Measurements from ENCODE around the gene STOX1. TPM values are rescaled to one million over a fixed set of nuclear protein-coding genes. Genes with fewer than 3 reads are reported as not detected.
"Not testable (repeated sequence)": the region's sequence is repeated elsewhere in the genome, so short reads cannot be mapped to it uniquely, and the experiment has no call there.

Gene STOX1, protein sequence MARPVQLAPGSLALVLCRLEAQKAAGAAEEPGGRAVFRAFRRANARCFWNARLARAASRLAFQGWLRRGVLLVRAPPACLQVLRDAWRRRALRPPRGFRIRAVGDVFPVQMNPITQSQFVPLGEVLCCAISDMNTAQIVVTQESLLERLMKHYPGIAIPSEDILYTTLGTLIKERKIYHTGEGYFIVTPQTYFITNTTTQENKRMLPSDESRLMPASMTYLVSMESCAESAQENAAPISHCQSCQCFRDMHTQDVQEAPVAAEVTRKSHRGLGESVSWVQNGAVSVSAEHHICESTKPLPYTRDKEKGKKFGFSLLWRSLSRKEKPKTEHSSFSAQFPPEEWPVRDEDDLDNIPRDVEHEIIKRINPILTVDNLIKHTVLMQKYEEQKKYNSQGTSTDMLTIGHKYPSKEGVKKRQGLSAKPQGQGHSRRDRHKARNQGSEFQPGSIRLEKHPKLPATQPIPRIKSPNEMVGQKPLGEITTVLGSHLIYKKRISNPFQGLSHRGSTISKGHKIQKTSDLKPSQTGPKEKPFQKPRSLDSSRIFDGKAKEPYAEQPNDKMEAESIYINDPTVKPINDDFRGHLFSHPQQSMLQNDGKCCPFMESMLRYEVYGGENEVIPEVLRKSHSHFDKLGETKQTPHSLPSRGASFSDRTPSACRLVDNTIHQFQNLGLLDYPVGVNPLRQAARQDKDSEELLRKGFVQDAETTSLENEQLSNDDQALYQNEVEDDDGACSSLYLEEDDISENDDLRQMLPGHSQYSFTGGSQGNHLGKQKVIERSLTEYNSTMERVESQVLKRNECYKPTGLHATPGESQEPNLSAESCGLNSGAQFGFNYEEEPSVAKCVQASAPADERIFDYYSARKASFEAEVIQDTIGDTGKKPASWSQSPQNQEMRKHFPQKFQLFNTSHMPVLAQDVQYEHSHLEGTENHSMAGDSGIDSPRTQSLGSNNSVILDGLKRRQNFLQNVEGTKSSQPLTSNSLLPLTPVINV
- 0.37 and 0.42 TPM in 2 replicates for total RNA-seq

DNA sequence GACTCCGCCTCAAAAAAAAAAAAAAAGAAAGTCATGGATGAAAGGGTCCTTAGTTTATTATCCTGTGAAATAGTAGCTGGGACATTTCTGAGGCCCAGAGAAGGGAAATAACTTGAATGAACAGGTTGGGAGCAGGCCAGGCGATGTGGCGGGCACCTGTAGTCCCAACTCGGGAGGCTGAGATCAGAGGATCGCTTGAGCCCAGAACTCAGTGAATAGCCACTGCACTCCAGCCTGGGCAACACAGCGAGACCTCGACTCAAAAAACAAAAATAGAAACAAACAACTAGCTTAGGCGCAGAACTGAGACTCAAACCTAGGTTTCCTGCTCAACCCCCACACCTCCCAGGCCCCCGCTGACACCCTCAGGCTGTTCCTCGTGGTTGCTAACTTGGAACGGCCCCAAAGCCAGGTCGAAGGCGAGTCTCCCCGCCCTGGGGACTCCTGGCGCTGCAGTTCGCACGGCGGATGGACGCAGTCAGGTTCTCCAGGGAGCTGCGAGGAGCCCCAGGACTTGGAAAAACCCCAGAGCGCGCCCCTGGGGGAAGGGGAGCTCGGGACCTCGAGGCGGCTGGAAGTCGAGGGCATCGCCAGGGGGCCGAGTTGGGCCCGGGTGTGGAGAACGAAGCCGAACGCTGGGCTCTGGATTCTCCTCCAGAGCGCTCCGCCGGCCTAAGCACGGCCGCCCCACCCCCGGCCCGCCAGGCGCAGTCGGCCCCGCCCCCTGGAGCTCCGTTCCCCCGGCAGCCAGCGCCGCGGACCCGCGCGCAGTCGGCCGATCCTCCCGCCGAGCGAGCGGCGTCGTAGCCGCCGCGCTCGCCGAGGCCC is at the start of gene STOX1:
STOX1 (plus strand) TSS at position 768 of the 828 bp plus-strand sequence. CDS start 93 bp downstream, outside the sequence.
- intact Hi-C loops (cut with micrococcal nuclease), result loop anchor here (1.0 to 2.0 kb wide), 2 partner anchors 74 to 300 kb away; partner anchors contain the start of genes DDX50 and SLC25A16

DNA sequence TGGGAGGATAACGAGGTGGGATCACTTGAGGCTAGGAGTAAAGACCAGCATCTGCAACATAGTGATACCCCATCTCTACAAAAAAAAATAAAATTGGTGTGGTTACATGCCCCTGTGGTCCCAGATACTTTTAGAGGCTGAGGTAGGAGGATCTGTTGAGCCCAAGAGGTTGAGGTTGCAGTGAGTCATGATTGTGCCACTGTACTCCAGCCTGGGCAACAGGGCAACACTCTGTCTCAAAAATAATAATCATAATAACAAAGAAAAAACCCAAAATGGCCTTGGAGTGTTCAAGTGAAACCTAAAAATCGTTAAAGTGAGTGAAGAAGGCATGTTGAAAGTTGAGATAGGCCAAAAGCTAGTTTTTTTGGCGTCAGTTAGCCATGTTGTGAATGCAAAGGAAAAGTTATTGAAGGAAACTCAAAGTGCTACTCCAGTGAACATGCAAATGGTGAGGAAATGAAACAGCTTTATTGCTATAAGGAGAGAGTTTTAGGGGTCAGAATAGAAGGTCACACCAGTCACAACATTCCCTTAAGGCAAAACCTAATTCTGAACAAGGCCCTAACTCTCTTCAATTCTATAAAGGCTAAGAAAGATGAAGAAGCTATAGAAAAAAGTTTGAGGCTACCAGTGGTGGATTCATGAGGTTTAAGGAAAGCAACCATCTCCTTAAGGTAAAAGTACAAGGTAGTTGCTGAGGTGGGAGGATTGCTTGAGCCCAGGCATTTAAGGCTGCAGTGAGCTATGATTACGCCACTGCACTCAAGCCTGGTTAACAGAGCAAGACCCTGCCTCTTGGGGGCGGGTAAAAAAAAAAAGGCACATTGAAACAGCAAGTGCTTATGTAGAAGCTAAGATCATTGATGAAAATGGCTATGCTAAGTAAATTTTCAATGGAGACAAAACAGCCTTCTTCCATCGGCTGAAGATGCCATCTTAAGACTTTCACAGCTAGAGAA is 45.4 kb upstream of the STOX1 start:
- intact Hi-C loops (cut with micrococcal nuclease), result no loop called here

DNA sequence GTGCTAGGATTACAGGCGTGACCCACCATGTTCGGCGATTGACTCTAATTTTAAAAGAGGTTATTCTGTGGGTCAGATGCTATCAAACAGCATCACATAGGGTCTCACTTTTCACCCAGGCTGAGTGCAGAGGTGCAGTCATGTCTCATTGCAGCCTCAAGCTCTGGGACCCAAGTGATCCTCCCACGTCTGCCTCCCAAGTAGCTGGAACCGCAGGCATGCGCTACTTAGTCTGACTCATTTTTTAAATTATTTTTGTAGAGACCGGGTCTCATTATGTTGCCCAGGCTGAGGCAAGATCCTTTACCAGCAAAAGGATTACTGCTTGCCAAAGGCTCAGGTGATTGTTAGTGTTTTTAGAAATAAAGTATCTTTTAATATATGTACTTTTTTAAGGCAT is 42.9 kb upstream of the STOX1 start:
- intact Hi-C loops (cut with micrococcal nuclease), result no loop called here

DNA sequence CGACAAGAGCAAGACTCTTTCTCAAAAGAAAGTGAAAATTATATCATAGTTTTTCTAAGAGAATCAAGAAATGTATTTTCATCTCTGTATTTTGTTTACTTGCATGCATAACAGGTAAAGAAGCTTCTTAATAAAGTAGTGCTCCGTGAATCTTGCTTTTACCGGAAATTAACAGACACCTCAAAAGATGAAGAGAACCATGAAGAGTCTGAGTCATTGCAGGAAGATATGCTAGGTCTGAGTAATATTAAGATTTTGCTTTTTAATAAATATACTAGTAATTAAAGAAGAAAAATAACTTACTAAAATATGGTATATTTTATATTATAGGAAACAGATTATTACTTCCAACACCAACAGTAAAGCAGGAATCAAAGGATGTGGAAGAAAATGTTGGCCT is 39.5 kb upstream of the STOX1 start:
- intact Hi-C loops (cut with micrococcal nuclease), result no loop called here

DNA sequence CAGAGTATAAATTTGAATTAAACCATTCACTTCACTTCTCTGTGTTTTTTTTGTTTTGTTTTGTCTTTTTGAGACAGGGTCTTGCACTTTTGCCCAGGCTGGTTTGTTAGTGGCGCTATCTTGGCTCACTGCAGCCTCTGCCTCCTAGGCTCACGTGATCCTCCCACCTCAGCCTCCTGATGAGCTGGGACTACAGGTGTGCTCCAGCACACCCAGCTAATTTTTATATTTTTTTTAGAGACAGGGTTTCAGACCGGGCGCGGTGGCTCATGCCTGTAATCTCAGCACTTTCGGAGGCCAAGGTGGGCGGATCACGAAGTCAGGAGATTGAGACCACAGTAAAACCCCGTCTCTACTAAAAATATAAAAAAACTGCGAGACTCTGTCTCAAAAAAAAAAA is 36.9 kb upstream of the STOX1 start:
- intact Hi-C loops (cut with micrococcal nuclease), result no loop called here

DNA sequence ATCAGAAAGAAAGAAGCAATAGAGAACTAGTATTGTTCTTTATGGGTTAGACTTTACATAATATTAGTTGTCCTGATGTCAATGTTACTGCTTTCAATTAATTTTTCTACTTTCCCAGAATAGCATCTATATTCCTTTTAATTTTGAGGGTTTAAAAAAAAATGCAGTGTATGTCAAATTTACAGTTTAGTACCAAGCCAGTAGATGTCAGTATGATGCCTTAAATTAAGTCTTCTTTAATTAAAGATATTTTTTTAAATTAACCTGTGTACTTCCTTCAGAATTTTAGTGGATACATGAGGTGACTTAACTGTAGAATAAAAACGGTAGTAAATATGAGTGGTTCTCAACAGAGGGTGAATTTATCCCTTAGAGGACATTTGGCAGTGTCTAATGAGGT is 35.2 kb upstream of the STOX1 start:
- intact Hi-C loops (cut with micrococcal nuclease), result loop anchor here (2.0 kb wide), 1 partner anchor 105 kb away; no protein-coding TSS in a partner anchor

DNA sequence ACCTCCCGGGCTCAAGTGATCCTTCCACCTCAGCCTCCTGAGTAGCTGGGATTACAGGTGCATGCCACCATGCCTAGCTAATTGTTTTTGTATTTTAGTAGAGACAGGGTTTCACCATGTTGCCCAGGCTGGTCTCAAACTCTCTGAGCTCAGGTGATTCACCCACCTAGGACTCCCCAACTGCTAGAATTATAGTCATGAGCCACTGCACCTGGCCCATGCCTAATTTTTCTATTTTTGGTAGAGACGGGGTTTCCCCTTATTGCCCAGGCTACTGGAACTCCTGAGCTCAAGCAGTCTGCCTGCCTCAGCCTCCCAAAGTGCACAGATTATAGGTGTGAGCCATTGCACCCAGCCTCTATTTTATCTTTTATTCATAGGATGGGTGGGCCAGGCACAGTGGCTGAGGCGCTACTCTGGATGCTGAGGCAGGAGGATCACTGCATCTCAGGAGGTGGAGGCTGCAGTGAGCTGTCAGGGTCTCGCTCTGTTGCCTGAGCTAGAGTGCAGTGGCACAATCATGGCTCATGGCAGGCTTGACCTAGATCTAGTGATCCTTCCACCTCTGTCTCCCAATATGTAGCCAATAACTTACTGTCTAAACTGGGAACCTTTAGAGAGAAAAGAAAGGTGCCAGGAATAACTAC is 31.3 kb upstream of the STOX1 start:
- intact Hi-C loops (cut with micrococcal nuclease), result no loop called here

DNA sequence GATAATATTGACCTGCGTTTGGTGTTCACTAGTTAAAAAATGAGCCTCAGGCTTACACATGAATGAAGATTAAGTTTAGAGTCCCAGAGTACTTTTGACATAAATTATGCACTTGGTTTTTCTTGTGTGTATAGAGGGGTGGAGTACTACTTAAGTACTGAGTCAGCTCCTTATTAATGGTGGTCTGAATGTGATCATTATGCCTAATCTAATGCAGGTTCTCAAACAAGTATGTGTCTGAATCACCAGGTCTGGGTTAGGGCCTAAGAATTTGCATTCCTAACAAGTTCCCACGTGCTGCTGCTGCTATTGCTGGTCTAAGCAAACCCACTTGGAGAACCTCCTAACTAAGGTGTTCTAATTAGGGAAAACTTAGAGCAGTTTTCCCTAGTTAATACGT is 30.7 kb upstream of the STOX1 start:
- intact Hi-C loops (cut with micrococcal nuclease), result no loop called here

DNA sequence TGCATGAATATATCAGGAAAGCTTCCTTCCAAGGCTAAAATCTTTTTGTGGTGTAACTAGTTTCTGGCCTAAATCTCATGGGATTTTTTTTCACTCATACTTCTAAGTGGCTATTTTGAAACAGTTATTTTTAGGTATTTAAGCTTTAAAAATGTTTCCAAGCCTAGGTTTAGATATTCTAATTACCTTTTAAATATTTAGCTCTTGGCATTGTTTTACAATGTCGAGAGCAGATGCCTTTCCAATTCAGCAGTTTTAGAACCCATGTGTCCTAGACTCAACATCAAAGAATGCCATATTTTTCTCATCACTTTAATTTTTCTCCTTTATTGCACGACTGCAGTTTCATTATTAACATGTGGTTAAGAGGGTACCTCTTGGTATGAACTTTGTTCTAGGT is 27.1 kb upstream of the STOX1 start:
- intact Hi-C loops (cut with micrococcal nuclease), result no loop called here

DNA sequence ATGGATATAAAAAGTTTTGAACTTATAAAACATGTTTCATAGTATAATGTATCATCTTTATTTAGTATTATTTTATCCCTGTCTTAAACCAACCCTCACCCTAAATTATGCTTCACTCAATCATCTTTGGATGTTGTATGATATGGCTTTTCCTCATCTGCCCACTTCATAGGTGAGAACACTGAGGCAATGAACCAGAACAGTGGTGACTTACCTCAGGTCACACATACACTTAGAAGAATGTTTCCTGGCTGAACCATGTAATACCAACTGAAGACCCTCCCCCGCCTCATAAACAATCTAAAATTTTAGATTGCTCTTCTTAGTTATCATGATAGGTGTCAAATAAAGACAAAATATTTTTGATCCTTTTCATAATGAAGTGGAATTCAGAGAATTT is 22.6 kb upstream of the STOX1 start:
- intact Hi-C loops (cut with micrococcal nuclease), result no loop called here

DNA sequence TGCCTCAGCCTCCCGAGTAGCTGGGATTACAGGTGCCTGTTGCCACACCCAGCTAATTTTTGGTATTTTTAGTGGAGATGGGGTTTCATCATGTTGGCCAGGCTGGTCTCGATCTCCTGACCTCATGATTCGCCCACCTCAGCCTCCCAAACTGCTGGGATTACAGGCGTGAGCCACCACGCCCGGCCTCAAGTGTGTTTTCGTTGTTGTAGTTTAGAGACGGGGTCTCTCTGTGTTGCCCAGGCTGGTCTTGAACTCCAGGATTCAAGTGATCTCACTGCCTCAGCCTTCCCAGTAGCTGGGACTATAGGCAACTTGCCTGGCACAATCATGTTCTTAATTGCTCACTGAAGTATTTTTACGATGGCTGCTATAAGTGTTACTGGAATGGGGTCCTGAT is 16.5 kb upstream of the STOX1 start:
- intact Hi-C loops (cut with micrococcal nuclease), result not testable (repeated sequence)

DNA sequence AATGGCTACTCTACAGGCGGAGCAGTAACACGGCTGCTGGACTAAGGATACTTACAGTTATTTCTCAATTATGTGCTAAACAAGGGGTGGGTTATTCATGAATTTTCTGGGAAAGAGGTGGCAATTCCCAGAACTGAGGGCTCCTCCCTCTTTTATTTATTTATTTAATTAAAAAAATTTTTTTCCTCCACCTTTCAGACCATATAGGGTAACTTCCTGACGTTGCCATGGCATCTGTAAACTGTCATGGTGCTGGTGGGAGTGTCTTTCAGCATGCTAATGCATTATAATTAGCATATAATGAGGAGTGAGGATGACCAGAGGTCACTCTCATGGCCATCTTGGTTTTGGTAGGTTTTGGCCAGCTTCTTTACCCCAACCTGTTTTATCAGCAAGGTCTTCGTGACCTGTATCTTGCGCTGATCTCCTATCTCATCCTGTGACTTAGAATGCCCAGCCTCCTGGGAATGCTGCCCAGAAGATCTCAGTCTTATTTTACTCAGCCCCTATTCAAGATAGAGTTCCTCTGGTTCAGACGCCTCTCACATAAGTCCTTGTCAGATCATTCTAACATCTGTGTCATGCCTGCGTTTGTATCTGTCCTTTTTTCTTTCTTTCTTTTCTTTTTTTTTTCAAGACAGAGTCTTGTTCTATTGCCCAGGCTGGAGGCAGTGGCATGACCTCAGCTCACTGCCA is 15.9 kb upstream of the STOX1 start:
- intact Hi-C loops (cut with micrococcal nuclease), result no loop called here

DNA sequence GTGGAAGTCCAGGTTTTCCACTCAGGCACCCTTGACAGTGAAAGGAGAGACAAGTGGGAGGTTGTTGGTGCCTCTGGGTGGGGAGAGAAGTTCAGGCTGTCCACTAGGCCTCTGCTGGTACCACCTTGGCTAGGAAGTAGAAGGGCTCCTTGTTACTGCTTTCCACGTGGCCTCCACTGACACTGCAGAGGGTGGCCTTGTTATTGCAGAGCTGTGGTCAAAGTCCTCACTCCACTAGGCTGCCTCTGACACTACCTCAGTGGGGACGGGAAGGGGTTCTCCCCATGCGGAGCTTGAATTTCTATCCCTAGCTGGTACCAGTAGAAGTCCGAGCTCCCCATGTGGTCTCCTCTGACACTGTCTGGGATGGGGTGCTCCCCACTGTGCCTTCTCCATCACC is 14.9 kb upstream of the STOX1 start:
- intact Hi-C loops (cut with micrococcal nuclease), result no loop called here

DNA sequence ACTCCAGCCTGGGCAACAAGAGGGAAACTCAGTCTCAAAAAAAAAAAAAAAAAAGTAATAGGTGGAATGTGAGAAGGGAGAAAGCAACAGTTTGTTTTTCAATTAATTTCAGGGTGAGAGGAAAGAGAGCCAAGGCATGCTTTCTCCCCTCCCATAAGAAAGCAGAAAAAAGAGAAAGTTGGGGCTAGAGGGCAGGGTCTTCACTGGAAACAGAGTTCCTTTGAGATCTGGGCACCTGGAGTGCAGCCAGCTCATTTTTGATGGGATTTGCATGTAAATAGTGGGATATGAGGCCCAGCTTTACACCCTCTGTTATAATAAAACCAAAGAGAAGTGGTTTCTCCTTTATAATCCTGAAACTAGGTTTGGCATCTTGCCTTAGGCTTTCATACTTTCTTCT is 13.8 kb upstream of the STOX1 start:
- intact Hi-C loops (cut with micrococcal nuclease), result no loop called here

DNA sequence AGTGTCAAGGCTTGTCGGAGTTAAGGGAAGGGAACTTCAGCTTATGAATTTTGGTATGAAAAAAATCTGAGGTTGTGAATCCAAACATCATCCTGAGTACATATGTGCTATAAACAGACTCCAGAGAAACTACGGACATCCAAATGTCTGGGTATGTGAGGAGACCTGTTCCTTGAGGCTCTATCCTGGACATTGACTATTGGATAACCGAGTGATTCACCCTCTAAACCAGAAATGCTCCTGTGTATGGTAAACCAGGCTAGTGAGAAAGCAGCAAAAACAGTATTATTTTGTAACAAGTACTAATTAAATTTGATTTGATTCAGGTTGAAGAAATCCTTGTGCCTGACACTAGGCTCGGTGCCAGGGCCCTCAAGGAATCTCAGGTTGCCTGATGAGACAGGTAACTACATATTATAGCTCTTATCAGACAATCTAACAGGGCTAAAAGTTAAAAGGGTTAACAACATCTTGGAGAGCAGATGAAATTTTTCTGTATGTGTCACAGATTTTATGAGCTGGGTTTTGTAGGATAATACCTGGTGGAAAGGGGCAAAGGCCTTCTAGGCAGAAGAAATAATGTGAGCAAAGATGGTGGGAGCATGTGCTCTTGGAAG is 10.4 kb upstream of the STOX1 start:
- intact Hi-C loops (cut with micrococcal nuclease), result no loop called here

DNA sequence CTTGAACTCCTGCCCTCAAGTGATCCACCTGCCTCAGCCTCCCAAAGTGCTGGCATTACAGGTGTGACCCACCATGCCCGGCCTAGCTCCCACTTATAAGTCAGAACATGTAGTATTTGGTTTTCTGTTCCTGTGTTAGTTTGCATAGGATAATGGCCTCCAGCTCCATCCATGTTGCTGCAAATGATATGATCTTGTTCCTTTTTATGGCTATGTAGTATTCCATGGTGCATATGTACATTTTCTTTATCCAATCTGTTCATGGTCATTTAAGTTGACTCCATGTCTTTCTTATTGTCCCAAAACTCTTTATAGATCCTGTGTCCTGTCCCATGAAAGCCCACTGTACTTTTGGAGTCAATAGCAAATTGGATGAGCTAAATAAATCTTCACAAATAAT is 7.0 kb upstream of the STOX1 start:
- intact Hi-C loops (cut with micrococcal nuclease), result not testable (repeated sequence)

DNA sequence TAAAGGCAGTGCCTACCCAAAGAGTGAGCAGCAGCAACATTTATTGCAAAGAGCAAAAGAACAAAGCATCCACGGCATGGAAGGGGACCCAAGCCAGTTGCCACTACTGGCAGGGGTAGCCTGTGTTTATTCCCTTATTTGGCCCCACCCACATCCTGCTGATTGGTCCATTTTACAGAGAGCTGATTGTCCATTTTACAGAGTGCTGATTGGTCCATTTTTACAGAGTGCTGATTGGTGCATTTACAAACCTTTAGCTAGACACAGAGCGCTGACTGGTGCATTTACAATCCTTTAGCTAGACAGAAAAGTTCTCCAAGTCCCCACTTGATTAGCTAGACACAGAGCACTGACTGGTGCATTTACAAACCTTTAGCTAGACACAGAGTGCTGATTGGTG is 4.7 kb upstream of the STOX1 start:
- intact Hi-C loops (cut with micrococcal nuclease), result loop anchor here (1.0 kb wide), 1 partner anchor 43 kb away; no protein-coding TSS in a partner anchor

DNA sequence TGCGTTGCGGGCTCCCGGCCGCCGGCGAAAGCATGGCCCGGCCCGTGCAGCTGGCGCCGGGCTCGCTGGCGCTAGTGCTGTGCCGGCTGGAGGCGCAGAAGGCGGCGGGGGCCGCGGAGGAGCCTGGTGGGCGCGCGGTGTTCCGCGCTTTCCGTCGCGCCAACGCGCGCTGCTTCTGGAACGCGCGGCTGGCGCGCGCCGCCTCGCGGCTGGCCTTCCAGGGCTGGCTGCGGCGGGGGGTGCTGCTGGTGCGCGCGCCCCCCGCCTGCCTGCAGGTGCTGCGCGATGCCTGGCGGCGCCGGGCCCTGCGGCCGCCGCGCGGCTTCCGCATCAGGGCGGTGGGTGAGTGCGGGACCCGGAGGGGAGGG is 245 bp downstream of the STOX1 start:
- intact Hi-C loops (cut with micrococcal nuclease), result loop anchor here (1.0 to 2.0 kb wide), 2 partner anchors 73 to 300 kb away; partner anchors contain the start of genes DDX50 and SLC25A16

Measured in T-helper 1 cell treated with Interleukin-12 subunit alpha and Interleukin-12 subunit beta and Interleukin-4 antibody, amounts not matched to agents 30 ng/mL and 1 ng/mL, for 36 hours (primary cell).